ENCODE data around the gene ARTN. TPM values are rescaled to one million over a fixed set of nuclear protein-coding genes. Genes with fewer than 3 reads are reported as not detected.

The ARTN gene
- polyA plus RNA-seq, 3 donors from 2014 or later, result not detected

GRCh38 chr1:43947061-43947873 is 13.7 kb downstream of the ARTN start:
- Mint-ChIP-seq H3K27me3 (ENCODE audit: low read depth in 3 of 3) (peaks cover 0 to 1% (median 0%) of the 10 kb centered on the region in 3 donors), H3K9me3 (no peaks in the 10 kb centered on the region), H3K27ac (peak overlapping the region; percentile 86 to 94 (median 92)), H3K36me3 (peaks cover 0 to 7% (median 5%) of the 10 kb centered on the region in 3 donors), H3K4me3 (peak overlapping the region; percentile 91 to 94 (median 91)), H3K4me1 (peaks cover 34 to 36% of the 10 kb centered on the region in 2 donors)
- no peak for DNase-seq

- Mint-ChIP-seq H3K4me1 (peaks cover 34 to 36% of the 10 kb centered on the region in 2 donors), H3K9me3 (no peaks in the 10 kb centered on the region), H3K36me3 (peaks cover 0 to 7% (median 5%) of the 10 kb centered on the region in 3 donors), H3K4me3 (peak overlapping the region; percentile 91 to 94 (median 91)), H3K27ac (peak overlapping the region; percentile 29 to 93 (median 88)), H3K27me3 (ENCODE audit: low read depth in 3 of 3) (peaks cover 0 to 1% (median 0%) of the 10 kb centered on the region in 3 donors)
- DNase-seq, result no peak
These were observed 14.4 kb downstream of the ARTN start for GRCh38 chr1:43947874-43948437.

- Mint-ChIP-seq H3K4me3 (peak overlapping the region in 3 of 5 donors; percentile 7 to 57 (median 33)), H3K4me1 (peaks cover 33 to 36% of the 10 kb centered on the region in 2 donors), H3K9me3 (no peaks in the 10 kb centered on the region), H3K27ac (no peak overlapping the region), H3K27me3 (ENCODE audit: low read depth in 3 of 3) (no peaks in the 10 kb centered on the region), H3K36me3 (peaks cover 0 to 7% (median 5%) of the 10 kb centered on the region in 3 donors)
- DNase-seq, result no peak
These were observed 16.1 kb downstream of the ARTN start for GRCh38 chr1:43949678-43950077.

- Mint-ChIP-seq H3K27ac (no peak overlapping the region), H3K4me3 (no peak overlapping the region), H3K9me3 (no peaks in the 10 kb centered on the region), H3K36me3 (peaks cover 0 to 7% (median 5%) of the 10 kb centered on the region in 3 donors), H3K4me1 (peaks cover 17 to 22% of the 10 kb centered on the region in 2 donors), H3K27me3 (ENCODE audit: low read depth in 3 of 3) (no peaks in the 10 kb centered on the region)
- no peak for DNase-seq
These were observed 17.7 kb downstream of the ARTN start for GRCh38 chr1:43951021-43951985.

GRCh38 chr1:43952731-43953346 is 19.2 kb downstream of the ARTN start:
- DNase-seq, result no peak
- Mint-ChIP-seq H3K9me3 (no peaks in the 10 kb centered on the region), H3K4me3 (no peak overlapping the region), H3K27ac (no peak overlapping the region), H3K27me3 (ENCODE audit: low read depth in 3 of 3) (no peaks in the 10 kb centered on the region), H3K4me1 (peaks cover 11 to 14% of the 10 kb centered on the region in 2 donors), H3K36me3 (peaks cover 6 to 12% (median 7%) of the 10 kb centered on the region in 3 donors)

GRCh38 chr1:43953361-43953760 is 19.8 kb downstream of the ARTN start:
- Mint-ChIP-seq H3K27me3 (ENCODE audit: low read depth in 3 of 3) (no peaks in the 10 kb centered on the region), H3K4me3 (no peak overlapping the region), H3K9me3 (no peaks in the 10 kb centered on the region), H3K4me1 (peaks cover 6 to 10% of the 10 kb centered on the region in 2 donors), H3K27ac (no peak overlapping the region), H3K36me3 (peaks cover 11 to 18% (median 12%) of the 10 kb centered on the region in 3 donors)
- DNase-seq, result no peak

GRCh38 chr1:43954036-43954435 is 20.4 kb downstream of the ARTN start:
- peaks cover 0 to 4% of the 10 kb centered on the region in 2 donors for H3K4me1 Mint-ChIP-seq
- H3K4me3 Mint-ChIP-seq, result no peak overlapping the region
- no peak overlapping the region for H3K27ac Mint-ChIP-seq
- no peak for DNase-seq
- H3K9me3 Mint-ChIP-seq, result no peaks in the 10 kb centered on the region
- no peaks in the 10 kb centered on the region for H3K27me3 Mint-ChIP-seq (ENCODE audit: low read depth in 3 of 3)
- H3K36me3 Mint-ChIP-seq, result peaks cover 13 to 23% (median 16%) of the 10 kb centered on the region in 3 donors

GRCh38 chr1:43956234-43956633 is 22.6 kb downstream of the ARTN start:
- H3K4me3 Mint-ChIP-seq, result no peak overlapping the region
- H3K36me3 Mint-ChIP-seq, result peaks cover 9 to 24% (median 22%) of the 10 kb centered on the region in 3 donors
- no peaks in the 10 kb centered on the region for H3K4me1 Mint-ChIP-seq
- DNase-seq, result no peak
- no peaks in the 10 kb centered on the region for H3K27me3 Mint-ChIP-seq (ENCODE audit: low read depth in 3 of 3)
- no peaks in the 10 kb centered on the region for H3K9me3 Mint-ChIP-seq
- no peak overlapping the region for H3K27ac Mint-ChIP-seq

GRCh38 chr1:43957407-43958040 is 23.9 kb downstream of the ARTN start:
- H3K27ac Mint-ChIP-seq, result no peak overlapping the region
- no peak for DNase-seq
- H3K27me3 Mint-ChIP-seq (ENCODE audit: low read depth in 3 of 3), result no peaks in the 10 kb centered on the region
- H3K4me3 Mint-ChIP-seq, result no peak overlapping the region
- H3K9me3 Mint-ChIP-seq, result no peaks in the 10 kb centered on the region
- H3K36me3 Mint-ChIP-seq, result peaks cover 15 to 30% (median 28%) of the 10 kb centered on the region in 3 donors
- H3K4me1 Mint-ChIP-seq, result no peaks in the 10 kb centered on the region

GRCh38 chr1:43958351-43959255 is 25.0 kb downstream of the ARTN start:
- DNase-seq, result no peak
- H3K36me3 Mint-ChIP-seq, result peaks cover 19 to 31% (median 29%) of the 10 kb centered on the region in 3 donors
- H3K4me3 Mint-ChIP-seq, result no peak overlapping the region
- no peaks in the 10 kb centered on the region for H3K9me3 Mint-ChIP-seq
- peak overlapping the region in 1 of 6 donors; percentile 24 for H3K27ac Mint-ChIP-seq
- H3K4me1 Mint-ChIP-seq, result no peaks in the 10 kb centered on the region
- no peaks in the 10 kb centered on the region for H3K27me3 Mint-ChIP-seq (ENCODE audit: low read depth in 3 of 3)

GRCh38 chr1:43960798-43961197 is 27.2 kb downstream of the ARTN start:
- no peak overlapping the region for H3K4me3 Mint-ChIP-seq
- H3K27me3 Mint-ChIP-seq (ENCODE audit: low read depth in 3 of 3), result no peaks in the 10 kb centered on the region
- no peak overlapping the region for H3K27ac Mint-ChIP-seq
- H3K36me3 Mint-ChIP-seq, result peaks cover 19 to 31% (median 29%) of the 10 kb centered on the region in 3 donors
- no peak for DNase-seq
- no peaks in the 10 kb centered on the region for H3K9me3 Mint-ChIP-seq
- no peaks in the 10 kb centered on the region for H3K4me1 Mint-ChIP-seq

- no peak overlapping the region for H3K27ac Mint-ChIP-seq
- no peaks in the 10 kb centered on the region for H3K4me1 Mint-ChIP-seq
- H3K9me3 Mint-ChIP-seq, result no peaks in the 10 kb centered on the region
- H3K36me3 Mint-ChIP-seq, result peaks cover 19 to 31% (median 29%) of the 10 kb centered on the region in 3 donors
- no peak for DNase-seq
- H3K27me3 Mint-ChIP-seq (ENCODE audit: low read depth in 3 of 3), result no peaks in the 10 kb centered on the region
- H3K4me3 Mint-ChIP-seq, result no peak overlapping the region
These were observed 28.1 kb downstream of the ARTN start for GRCh38 chr1:43961692-43962091.

Data from immature natural killer cell (primary cell).